Skin of body (tissue), 2 donors: ENCODE data around the gene SREBF2. TPM values are rescaled to one million over a fixed set of nuclear protein-coding genes. Genes with fewer than 3 reads are reported as not detected.

Source experiments
- DNase-seq: peaks from one replicate; lab custom pipeline; 2025; lab: John Stamatoyannopoulos, UW
- total RNA-seq: library from RNA; depleted of rRNA; stranded (reverse); fragments of >200 nt; gene quantifications from one replicate; pipeline ENCODE4 v1.2.3, GENCODE V29; 2014

Gene SREBF2
- total RNA-seq, 1 donor from 2014 or later = 49.7 TPM

DNA sequence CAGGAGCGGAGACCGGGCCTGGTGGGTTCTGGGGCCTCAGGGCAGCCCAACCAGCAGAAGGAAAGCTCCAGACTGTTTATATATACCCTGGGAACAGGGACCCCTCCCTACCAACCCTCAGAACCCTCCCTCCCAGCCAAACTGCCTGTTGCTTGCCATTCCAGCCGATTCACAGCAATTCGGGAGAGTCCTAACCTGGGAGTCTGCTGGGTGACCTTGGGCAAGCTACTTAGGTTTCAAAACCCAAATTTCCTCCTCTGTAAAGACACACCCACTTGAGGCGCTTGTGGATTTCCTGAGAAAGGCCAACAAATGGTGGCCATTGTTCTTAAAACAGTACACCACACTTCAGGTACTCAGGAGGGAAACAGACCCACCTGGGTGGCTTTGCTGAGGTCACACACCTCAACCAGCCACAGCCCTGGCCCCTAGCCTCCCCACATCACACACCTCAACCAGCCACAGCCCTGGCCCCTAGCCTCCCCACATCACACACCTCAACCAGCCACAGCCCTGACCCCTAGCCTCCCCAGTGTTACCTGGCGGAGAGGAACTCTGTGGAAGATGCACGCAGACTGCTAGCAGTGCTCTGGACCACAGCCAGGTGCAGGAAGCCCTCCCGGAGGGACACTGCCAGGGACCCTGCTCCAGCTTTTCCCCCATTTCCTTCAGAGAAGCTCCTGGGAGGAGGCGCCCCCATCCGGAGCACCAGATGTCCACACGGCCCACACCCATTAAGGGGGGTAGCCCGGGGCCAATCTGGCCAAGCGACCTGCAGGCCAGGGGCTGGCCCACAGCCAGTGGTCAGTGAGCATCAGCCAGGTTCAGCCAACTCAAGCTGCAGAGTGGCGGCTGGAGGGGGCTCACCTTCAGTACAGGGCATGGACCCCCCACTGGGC is 75.8 kb downstream of the SREBF2 start:
- DNase-seq = no peak

- DNase-seq = no peak
These were observed 76.6 kb downstream of the SREBF2 start for GRCh38 chr22:41909310-41910049.

DNA sequence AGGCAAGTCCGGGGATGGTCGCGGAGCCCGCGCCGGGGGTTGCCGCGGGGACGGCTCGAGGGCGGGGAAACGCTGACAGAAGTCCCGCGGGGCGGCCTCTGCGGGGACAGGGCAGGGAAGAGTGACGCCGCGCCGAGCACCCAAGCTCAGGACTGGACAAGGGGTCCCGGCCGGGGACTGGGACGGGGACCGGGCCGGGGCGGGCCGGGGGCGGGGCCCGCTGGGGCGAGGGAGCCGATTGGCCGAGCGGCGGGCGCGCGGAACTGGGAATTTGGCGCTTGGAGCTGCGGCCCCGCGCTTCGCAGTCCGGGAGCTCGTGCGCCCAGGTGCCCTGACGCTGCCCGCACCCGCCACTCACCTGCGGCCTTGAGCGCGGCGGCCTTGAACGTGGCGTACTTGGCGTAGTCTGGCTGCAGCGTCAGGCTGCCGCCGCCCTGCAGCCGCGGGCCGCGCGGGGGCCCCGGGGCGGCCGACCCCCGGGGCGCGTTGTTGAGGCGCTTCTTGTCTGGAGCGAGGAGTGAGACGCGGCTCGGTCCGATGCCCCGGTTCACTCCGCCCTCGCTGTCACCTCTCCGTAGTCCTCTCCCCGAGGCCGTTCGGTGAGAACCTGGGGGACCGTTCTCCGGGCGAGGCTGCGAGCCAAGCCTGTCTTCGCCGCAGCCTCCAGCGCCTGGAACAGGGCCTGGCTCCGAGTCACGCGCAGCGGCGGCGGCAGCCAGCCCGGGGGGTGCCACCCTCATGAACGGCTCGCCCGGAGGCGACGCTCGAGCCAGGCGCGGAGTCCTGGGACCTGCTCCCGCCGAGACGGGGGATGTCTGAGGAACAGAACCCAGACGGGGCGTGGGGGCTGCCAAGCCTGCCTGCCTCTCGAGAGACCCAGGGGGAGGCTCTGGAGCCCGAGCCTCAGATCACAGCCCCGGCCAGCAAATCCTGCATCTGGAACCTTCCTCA is 77.4 kb downstream of the SREBF2 start:
- no peak for DNase-seq

- DNase-seq = no peak
These were observed 78.2 kb downstream of the SREBF2 start for GRCh38 chr22:41911001-41911611.

- no peak for DNase-seq
These were observed 79.6 kb downstream of the SREBF2 start for GRCh38 chr22:41912338-41913039.

DNA sequence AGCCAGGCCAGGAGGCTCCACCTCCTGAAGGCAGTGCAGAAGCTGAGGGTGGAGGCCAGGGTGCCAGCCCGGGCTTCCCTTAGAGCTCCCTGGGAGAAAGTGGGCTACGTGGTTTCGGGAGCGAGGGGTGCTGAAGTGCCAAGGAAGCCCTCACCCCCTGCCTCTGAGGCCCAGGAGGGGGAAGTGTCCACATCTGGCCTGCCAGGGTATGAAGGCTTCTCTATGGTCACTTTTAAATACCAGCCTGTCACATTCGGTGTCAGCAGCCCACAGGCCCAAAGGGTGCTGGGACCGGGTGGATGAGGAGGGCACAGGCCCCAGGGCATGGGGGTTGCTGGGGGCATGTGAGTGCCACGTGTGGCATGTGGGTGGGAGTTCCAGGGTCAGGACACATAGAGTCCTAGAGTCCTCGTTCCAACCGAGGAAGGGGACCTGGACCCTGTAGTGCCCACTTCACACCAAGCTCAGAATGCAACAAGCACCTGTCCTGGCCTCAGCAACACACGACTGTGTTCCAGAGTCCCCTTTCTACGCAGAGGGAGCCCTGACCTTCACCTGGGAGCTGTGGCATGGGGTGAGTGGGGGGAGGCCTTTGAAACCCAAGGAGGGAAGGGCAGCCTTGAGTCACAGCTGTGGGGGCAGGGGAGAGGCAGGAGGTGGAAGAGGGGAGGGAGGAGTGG is 80.3 kb downstream of the SREBF2 start:
- DNase-seq = no peak

DNA sequence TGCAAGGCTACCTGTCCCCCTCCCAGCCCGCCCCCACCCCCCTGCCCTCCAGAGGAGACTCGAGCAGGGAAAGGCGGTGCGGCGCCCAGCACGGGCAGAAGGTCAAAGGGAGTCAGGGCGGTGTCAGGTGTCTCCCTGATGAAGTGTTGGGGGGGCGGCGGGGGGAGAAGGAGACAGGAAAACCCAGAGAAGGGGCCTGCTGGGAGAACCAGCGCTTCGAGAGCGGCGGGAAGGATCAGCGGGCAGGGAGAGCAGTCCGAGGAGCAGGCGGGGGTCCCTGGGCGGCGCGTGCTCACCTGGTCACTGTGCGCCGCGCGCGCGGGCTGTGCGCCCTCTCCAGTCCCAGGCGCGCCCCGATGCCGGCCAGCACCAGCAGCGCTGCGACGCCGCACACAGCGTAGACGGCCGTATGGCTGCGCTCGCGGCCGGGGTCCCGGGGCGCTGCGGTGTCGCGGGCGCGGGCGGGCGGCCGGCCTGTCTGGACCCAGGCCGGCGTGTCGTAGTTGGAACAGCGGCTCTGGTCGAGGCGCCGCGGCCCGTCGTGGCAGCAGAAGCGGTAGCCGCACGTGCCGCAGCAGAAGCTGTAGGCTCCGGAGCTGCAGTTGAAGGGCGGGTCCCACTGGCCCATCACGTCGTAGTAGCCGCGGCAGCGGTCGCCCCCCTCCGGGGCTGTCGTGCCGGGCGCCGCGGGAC is 81.1 kb downstream of the SREBF2 start:
- DNase-seq = no peak

DNA sequence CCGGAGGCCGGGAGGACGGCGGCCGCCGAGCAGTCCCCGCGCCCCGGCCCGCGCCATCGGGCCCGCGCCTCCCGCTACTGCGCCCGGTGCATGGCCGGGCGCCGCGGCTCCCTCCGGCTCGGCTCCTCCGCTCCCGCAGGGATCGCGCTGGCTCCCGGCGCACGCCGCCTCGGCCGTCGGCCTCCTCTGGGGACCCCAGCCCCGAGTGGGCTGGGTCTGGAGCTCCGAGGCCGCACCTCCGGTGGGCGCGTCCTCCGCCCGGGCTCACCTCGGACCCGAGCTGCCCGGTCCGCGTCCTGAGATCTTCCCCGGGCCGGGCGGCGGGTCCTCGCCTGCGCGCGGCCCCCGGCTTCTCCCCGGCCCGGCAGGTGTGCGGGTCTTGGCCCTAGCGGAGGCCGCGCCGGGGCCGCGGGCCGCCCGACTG is 81.7 kb downstream of the SREBF2 start:
- no peak for DNase-seq

DNA sequence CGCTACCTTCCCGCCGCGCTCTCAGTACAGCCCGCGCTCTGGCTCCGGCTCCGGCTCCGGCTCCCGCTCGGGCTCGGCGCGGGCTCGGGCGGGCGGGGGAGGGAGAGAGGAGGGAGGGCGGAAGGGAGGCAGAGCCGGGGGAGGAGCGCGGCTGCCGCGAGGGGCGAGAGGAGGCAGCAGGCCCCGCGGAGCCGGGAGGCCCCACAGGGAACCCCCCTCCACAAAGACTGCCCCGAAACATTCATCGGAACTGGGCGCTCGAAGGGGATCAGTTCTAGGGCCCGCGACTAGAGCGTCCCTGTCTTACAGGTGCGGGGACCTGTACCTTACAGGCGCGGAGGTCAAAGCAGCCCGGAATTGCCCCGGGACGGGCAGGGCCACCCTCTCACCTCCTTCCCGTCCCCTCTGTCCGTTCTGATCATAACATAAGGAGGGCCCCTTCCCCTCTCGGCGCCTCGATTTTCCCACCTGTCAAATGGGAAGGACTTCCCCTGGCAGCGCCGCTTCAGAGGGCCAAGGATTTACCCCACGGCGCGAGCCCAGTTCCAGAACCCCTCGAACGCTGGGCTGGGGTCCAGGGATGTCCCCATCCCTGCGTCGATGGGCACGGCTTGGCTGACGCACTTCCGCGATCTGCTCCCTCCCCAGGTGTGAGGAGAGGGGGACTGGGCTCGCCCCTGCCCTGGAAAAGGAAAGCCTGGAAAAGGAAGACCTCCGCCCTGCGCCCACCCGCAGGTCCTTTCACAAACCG is 82.3 kb downstream of the SREBF2 start, which contains the start of gene SHISA8:
TSS of gene SHISA8 (minus strand) at position 40 of the 751 bp plus-strand sequence. CDS start 407 bp downstream, outside the sequence.
- DNase-seq = no peak

DNA sequence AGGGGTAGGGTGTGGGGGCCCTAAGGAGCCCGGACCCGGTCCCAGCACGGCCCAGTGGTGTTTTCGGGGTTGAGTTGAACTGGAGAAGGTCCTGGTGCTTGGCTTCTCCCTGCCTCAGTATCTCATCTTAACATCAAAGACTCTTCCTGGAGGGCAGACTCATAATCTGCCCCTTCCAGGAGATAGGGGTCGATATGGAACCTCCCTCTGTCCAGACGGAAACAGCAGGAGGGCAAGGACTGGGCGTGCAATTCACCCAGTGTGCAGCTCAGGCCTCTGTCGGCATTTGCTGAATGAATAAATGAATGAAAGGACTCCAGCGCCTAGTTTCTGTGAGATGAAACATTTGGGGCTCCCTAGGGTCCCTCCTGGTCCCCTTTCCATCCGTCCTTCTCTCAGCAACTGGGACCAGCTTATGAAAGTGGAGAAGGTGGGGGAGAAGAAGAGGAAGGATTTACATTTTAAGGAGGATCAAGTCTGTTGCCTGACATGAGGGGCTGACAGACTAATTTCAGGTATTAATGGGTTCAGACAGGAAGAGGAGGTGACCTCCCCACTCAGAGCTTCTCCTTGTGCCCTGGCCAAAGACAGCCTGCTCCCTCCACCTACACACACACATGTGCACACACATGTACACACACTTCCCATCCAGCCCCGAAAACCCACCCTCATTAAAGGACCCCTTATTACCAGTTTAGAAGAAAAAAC is 83.0 kb downstream of the SREBF2 start:
- no peak for DNase-seq

DNA sequence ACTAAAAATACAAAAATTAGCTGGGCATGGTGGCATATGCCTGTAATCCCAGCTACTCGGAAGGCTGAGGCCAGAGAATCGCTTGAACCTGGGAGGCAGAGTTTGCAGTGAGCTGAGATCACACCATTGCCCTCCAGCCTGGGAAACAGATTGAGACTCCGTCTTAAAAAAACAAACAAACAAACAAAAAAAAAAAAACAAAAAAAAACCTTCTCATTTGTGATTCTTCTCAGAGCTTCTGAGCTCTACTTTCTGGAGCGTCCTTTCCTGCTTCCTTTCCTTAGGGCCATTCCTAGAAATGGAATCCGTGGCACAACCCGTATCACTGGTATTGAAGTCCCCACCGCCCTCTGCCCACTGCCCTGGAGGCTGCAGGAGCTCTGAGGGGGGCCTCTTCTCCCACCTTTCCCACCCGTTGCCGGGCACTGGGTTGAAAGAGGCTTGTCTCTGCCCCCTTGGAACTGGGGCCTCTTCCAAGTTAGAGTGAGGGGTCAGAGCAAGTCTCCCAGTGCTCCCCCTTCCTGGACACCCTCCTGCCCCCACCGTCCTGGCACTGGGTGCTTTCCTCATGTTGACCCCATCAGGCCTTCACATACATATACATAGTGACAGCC is 83.9 kb downstream of the SREBF2 start:
- DNase-seq = no peak

- no peak for DNase-seq
These were observed 84.5 kb downstream of the SREBF2 start for GRCh38 chr22:41917375-41917902.

GRCh38 chr22:41917903-41918791 is 85.2 kb downstream of the SREBF2 start:
- DNase-seq = no peak

GRCh38 chr22:41919357-41920224 is 86.7 kb downstream of the SREBF2 start:
- no peak for DNase-seq
